Heart left ventricle (tissue), 16 donors: ENCODE data around the gene PRKCB. TPM values are rescaled to one million over a fixed set of nuclear protein-coding genes. Genes with fewer than 3 reads are reported as not detected.

ENCODE experiments used
- ATAC-seq, 4 donors: fragments of 200-7000 bp; cut with Tn5 transposase; one replicate each; pipeline ENCODE4 v1.9.1; 2020 to 2022; ENCODE audit warnings: moderate library complexity in 4 of 4, mild to moderate bottlenecking in 3 of 4, moderate number of reproducible peaks in 1 of 4
- DNase-seq, 5 donors: peaks; one replicate each; pipeline ENCODE4 v3.0.0-alpha.2; 2020
- H3K27ac ChIP-seq, 12 donors: fragments of 200-600 bp; sonication (generic) in 4 of 12; one replicate each; pipeline versions ENCODE4 v1.5.0 to v1.8.0; 2016 to 2022; ENCODE audit warnings: mild to moderate bottlenecking in 2 of 12
- H3K27me3 ChIP-seq, 9 donors: fragments of 200-600 bp; sonication (generic) in 2 of 9; one replicate each; pipeline versions ENCODE4 v1.5.1 to v1.8.0; 2016 to 2022; ENCODE audit warnings: mild to moderate bottlenecking in 3 of 9
- H3K36me3 ChIP-seq, 9 donors: fragments of 200-600 bp; sonication (generic) in 2 of 9; one replicate each; pipeline versions ENCODE4 v1.5.0 to v1.8.0; 2018 to 2022; ENCODE audit warnings: mild to moderate bottlenecking in 2 of 9
- H3K4me1 ChIP-seq, 12 donors: fragments of 200-600 bp; sonication (generic) in 4 of 12; one replicate each; pipeline versions ENCODE4 v1.5.0 to v1.8.0; 2016 to 2022; ENCODE audit warnings: mild to moderate bottlenecking in 3 of 12
- H3K4me3 ChIP-seq, 12 donors: fragments of 200-600 bp; sonication (generic) in 4 of 12; one replicate each; pipeline versions ENCODE4 v1.5.0 to v1.8.0; 2017 to 2022; ENCODE audit warnings: mild to moderate bottlenecking in 9 of 12, moderate library complexity in 4 of 12
- H3K9me3 ChIP-seq, 12 donors: fragments of 200-600 bp; sonication (generic) in 4 of 12; one replicate each; pipeline versions ENCODE4 v1.5.0 to v1.8.0; 2016 to 2022; ENCODE audit warnings: mild to moderate bottlenecking in 1 of 12
- POLR2A ChIP-seq, 2 donors: fragments of 450-650 bp; IDR thresholded peaks; one replicate each; pipeline ENCODE4 v1.6.1; 2017; ENCODE audit warnings: antibody characterized with exemption in 2 of 2, mild to moderate bottlenecking in 2 of 2, moderate library complexity in 2 of 2
- WGBS, 4 donors: extraction: QIAGEN DNeasy Blood & Tissue Kit in 2 of 4; methylation state at CpG; one replicate each; pipeline versions ENCODE4 v1.1.5 to v1.1.7; 2013 to 2018; 5-methylcytosine and 5-hydroxymethylcytosine counted together
- intact Hi-C, 10 donors: fragments of 100-400 bp; cut with DNase I; formaldehyde crosslinking; loops; one replicate each; pipeline versions ENCODE4 v1.11.1 to v1.14.2; 2022
- polyA plus RNA-seq, 2 donors: library from polyadenylated mRNA; stranded (reverse); fragments of 200-250 nt; gene quantifications; one replicate each; pipeline ENCODE4 v1.2.3, GENCODE V29; 2013
- total RNA-seq, 9 donors: library from RNA; depleted of rRNA in 2 of 9; stranded (reverse); fragments of >200 nt in 2 of 9; fragmentation: NEBNext Ultra II Directional in 3 of 9; extraction: Animal tissue kit (Norgen Biotek cat#: 25700) in 3 of 9; gene quantifications; one replicate each; pipeline versions ENCODE4 v1.1.0 to v1.2.4, GENCODE V29; 2016 to 2023
- TF ChIP-seq, protein P1 (sequence below), 12 donors: fragments of 200-600 bp; sonication (generic) in 4 of 12; IDR thresholded peaks; one replicate each; pipeline versions ENCODE4 v1.5.0 to v1.8.0; 2018 to 2022; ENCODE audit warnings: antibody characterized with exemption in 12 of 12, mild to moderate bottlenecking in 5 of 12
- donor health status: ischemic (EF 13 %, LVEDD 7.1; RV severe dilation, severe dysfunction).
- donor health status: healthy with polysubstance abuse.
- donor health status: DM: no; HTN: yes; CAD: no.
- donor health status: DM: no; HTN: no; CAD: no.
- donor health status: ischemic (EF 25% LVEDD 6.9; RV normal size, moderate dysfunction).
- donor health status: ischemic (EF 25% LVEDD 5.7; RV mildly dilated, moderate dysfunction).
- donor health status: healthy.
- donor health status: DM: yes; HTN: yes; CAD: no.
- donor health status: ischemic (EF 35%, LVEDD 5.7; RV mildly dilated, moderate dysfunction).
- donor health status: nonischemic (EF 11% LVEDD 7.7; RV severe dilation, severe dysfunction).
- donor health status: DM: yes; HTN: yes; CAD: no.
- donor health status: PGD.
- donor health status: ischemic (EF 29% LVEDD 5.4; RV normal size, mild dysfunction).
- donor health status: nonischemic (EF 23%, LVEDD 6.1; RV moderate dilation, normal function).

PRKCB gene
- total and polyA plus RNA-seq, 11 donors = 0.30 to 18.4 (median 1.7) TPM

DNA sequence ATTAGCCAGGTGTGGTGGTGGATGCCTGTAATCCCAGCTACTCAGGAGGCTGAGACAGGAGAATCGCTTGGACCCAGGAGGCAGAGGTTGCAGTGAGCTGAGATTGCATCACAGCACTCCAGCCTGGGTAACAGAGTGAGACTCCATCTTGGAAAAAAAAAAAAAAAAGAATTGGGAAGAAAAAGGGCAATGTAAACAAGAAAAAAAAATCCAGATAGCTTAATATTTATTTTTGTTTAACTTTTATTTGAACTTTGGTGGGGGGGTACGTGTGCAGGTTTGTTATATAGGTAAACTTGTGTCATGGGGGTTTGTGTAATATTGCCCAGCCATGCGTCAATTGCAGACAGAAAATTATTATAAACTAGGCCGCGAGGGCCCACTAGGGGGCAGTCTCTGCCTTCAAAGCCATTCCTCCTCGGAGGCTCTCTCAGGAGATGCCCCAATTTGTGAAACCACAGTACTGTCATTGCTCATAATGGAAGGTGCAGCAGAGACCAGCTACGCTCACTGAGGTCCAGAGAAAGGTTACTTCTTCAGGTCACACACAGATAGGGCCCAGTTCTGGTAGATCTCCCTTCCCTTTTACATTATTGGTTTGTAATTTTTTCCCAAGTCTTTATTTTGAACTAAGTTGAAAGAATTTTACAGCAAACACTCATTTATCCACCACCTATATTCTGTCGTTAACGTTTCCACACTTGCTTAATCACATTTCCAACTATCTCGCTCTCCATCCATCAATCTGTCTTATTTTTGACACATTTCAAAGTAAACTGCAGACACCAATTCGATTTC, 206.2 kb downstream of the PRKCB start:
- 38% methylated on average over 11 of the region's 11 CpGs for WGBS, 4 donors
- Histone ChIP-seq H3K27ac (no peak overlapping the region), H3K4me1 (no peaks in the 10 kb centered on the region), H3K4me3 (no peak overlapping the region), H3K27me3 (peaks cover 0 to 22% (median 0%) of the 10 kb centered on the region in 9 donors), H3K36me3 (no peaks in the 10 kb centered on the region), H3K9me3 (no peaks in the 10 kb centered on the region)
- DNase-seq (peak; percentile 18 to 71 (median 46)), ATAC-seq (peak in 3 of 4 donors; percentile 59 to 62 (median 59))
- no peak for TF ChIP-seq POLR2A (IDR thresholded peaks at IDR 0.05)
- TF ChIP-seq, protein P1, sequence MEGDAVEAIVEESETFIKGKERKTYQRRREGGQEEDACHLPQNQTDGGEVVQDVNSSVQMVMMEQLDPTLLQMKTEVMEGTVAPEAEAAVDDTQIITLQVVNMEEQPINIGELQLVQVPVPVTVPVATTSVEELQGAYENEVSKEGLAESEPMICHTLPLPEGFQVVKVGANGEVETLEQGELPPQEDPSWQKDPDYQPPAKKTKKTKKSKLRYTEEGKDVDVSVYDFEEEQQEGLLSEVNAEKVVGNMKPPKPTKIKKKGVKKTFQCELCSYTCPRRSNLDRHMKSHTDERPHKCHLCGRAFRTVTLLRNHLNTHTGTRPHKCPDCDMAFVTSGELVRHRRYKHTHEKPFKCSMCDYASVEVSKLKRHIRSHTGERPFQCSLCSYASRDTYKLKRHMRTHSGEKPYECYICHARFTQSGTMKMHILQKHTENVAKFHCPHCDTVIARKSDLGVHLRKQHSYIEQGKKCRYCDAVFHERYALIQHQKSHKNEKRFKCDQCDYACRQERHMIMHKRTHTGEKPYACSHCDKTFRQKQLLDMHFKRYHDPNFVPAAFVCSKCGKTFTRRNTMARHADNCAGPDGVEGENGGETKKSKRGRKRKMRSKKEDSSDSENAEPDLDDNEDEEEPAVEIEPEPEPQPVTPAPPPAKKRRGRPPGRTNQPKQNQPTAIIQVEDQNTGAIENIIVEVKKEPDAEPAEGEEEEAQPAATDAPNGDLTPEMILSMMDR (IDR thresholded peaks at IDR 0.05) = peak; percentile 50 to 77 (median 70)
- intact Hi-C loops = loop anchor here (2.0 to 10.0 kb wide), 5 partner anchors 211 to 463 kb away; partner anchors contain the start of gene CACNG3 (in 5 of the 10)

DNA sequence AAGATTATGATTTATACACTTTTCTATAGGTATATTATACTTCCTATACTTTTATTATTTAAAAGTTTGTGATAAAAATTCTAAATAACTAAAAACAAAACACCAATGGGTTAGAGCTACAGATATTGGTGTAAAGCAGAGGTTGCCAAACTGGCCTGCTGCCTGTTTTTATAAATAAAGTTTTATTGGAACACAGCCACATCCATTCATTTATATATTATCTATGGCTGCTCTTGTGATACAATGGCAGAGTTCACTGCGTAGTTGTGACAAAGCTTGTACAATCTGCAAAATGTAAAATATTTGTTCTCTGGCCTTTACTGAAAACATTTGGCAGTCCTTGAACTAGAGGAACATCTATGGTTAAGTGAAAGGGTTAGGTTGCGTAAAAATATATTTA, 208.7 kb downstream of the PRKCB start:
- Histone ChIP-seq H3K4me1 (no peaks in the 10 kb centered on the region), H3K27ac (no peak overlapping the region), H3K27me3 (peaks cover 0 to 14% (median 0%) of the 10 kb centered on the region in 9 donors), H3K36me3 (no peaks in the 10 kb centered on the region), H3K9me3 (no peaks in the 10 kb centered on the region), H3K4me3 (no peak overlapping the region)
- TF ChIP-seq, protein P1 (IDR thresholded peaks at IDR 0.05) = no peak
- DNase-seq (no peak), ATAC-seq (no peak)
- intact Hi-C loops = loop anchor here in 7 of 10 donors (2.0 to 10.0 kb wide), 4 partner anchors 208 to 460 kb away; partner anchors contain the start of gene CACNG3 (in 5 of the 7)
- 82 to 95% (median 91%) methylated on average over 2 of the region's 2 CpGs for WGBS, 4 donors

DNA sequence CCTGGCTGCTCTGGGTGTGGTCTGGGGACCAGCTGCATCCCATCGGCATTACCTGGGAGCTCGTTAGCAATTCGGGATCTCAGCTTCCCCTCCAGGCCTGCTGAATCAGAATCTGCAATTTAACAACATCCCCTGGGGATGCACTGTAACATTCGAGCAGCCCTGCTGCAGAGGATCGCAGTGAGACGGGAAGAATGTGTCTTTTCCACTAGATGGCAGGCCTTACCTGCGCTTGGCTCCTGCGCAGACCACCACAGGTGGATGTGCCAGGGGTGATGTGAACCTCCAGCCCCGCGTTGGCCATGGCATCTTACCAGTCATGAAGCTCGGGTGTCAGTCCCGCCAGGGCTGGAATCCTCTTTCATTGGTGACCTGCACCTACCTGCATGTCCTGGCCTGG, 209.9 kb downstream of the PRKCB start:
- Histone ChIP-seq H3K9me3 (no peaks in the 10 kb centered on the region), H3K4me3 (no peak overlapping the region), H3K27me3 (peaks cover 0 to 5% (median 0%) of the 10 kb centered on the region in 9 donors), H3K36me3 (no peaks in the 10 kb centered on the region), H3K4me1 (no peaks in the 10 kb centered on the region), H3K27ac (no peak overlapping the region)
- DNase-seq = no peak
- TF ChIP-seq POLR2A (IDR thresholded peaks at IDR 0.05) = no peak
- TF ChIP-seq, protein P1 (IDR thresholded peaks at IDR 0.05) = peak in 9 of 12 donors; percentile 12 to 37 (median 22)
- intact Hi-C loops = loop anchor here in 7 of 10 donors (2.0 to 10.0 kb wide), 4 partner anchors 207 to 459 kb away; partner anchors contain the start of gene CACNG3 (in 5 of the 7)
- no peak for ATAC-seq
- WGBS, 4 donors = 29 to 42% (median 33%) methylated on average over 12 of the region's 12 CpGs

DNA sequence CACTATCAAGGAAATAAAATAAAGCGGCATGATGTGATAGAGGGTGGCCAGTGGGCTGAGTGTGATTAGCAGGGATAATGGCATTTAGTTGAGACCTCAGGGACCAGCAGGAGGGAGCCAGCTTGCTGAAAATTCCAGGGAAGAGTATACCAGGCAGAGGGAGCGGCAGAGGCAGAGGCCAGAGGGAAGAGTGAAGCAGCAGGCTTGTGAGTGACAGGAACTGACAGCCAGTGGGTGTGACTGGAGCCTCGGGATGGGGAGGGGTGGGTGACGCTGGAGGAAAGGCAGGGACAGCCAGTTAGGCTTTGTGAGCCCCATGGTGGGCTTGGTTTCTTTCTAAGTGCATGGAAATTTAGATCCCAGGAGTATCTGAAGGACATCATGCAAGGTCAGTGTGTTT, 210.7 kb downstream of the PRKCB start:
- no peak for DNase-seq
- WGBS, 4 donors = 48 to 60% (median 53%) methylated on average over 4 of the region's 4 CpGs
- Histone ChIP-seq H3K4me3 (no peak overlapping the region), H3K27me3 (peaks cover 0 to 8% (median 0%) of the 10 kb centered on the region in 9 donors), H3K9me3 (no peaks in the 10 kb centered on the region), H3K4me1 (no peaks in the 10 kb centered on the region), H3K36me3 (no peaks in the 10 kb centered on the region), H3K27ac (no peak overlapping the region)
- TF ChIP-seq, protein P1 (IDR thresholded peaks at IDR 0.05) = no peak
- TF ChIP-seq POLR2A (IDR thresholded peaks at IDR 0.05) = no peak
- intact Hi-C loops = loop anchor here in 6 of 10 donors (5.0 to 10.0 kb wide), 2 partner anchors 206 to 208 kb away; partner anchors contain the start of gene CACNG3 (in 5 of the 6)
- ATAC-seq = no peak
